HG03095 (cell line): ENCODE data around the gene CACNA1B.
"Not testable (repeated sequence)": the region's sequence is repeated elsewhere in the genome, so short reads cannot be mapped to it uniquely, and the experiment has no call there.

Experiments
- ATAC-seq: cut with Tn5 transposase; IDR thresholded peaks from one replicate; pipeline ENCODE4 v1.9.1; 2021; ENCODE audit warnings: moderate library complexity; ENCODE audit not compliant: unreplicated experiment

Gene CACNA1B

GRCh38 chr9:138126858-138127584, 249.4 kb downstream of the CACNA1B start:
- ATAC-seq: not testable (repeated sequence)

DNA sequence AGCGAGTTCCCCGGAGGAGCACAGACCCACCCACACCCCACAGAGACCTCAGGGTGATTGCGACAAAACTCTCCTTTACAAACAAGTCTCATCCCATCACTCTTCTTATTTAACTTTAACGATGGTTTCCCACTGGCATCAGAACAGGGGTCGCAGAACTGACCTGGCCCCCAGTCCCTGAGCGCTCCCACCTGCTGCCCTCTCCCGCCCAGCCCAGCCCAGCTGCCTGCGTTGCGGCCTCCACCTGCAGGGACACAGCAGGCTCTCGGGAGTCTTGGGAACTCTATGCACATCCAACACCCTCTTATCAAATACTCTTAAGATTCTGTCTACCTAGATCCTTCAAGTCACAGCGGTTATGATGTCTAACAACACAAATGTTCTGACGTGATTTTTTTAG, 250.4 kb downstream of the CACNA1B start:
- not testable (repeated sequence) for ATAC-seq

- not testable (repeated sequence) for ATAC-seq
Measured at GRCh38 chr9:138129318-138129717, 251.7 kb downstream of the CACNA1B start.

DNA sequence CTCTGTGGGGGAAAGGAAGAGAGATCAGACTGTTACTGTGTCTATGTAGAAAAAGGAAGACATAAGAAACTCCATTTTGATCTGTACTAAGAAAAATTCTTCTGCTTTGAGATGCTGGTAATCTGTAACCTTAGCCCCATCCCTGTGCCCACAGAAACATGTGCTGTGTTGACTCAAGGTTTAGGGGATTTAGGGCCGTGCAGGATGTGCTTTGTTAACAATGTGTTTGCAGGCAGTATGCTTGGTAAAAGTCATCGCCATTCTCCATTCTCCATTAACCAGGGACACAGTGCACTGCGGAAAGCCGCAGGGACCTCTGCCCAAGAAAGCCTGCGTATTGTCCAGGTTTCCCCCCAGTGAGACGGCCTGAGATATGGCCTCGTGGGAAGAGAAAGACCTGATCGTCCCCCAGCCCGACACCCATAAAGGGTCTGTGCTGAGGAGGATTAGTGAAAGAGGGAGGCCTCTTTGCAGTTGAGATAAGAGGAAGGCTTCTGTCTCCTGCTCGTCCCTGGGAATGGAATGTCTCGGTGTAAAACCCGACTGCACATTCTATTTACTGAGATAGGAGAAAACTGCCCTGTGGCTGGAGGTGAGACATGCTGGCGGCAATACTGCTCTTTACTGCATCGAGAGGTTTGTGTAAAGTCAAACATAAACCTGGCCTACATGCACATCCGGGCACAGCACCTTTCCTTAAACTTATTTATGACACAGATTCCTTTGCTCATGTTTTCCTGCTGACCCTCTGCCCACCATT, 255.5 kb downstream of the CACNA1B start:
- ATAC-seq: not testable (repeated sequence)

DNA sequence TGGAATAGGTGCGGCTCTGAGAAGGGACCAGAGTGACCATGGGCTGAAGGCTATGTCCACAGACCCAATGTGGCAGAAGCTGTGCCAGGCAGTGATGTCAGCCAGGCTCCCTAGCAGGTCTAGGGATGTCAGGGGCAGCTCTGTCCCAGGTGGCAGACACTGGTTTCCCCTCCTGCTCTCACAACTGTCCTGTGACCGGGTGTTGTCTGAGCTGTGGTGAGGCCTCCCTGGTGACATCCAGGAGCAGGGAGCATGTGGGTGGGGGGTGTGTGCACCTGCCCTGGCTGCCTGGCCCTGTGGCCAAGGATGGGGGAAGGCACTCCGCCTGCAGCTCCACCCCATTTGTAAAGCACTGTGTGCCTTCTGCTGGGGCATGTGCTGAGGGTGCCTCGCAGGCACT, 257.0 kb downstream of the CACNA1B start:
- not testable (repeated sequence) for ATAC-seq

DNA sequence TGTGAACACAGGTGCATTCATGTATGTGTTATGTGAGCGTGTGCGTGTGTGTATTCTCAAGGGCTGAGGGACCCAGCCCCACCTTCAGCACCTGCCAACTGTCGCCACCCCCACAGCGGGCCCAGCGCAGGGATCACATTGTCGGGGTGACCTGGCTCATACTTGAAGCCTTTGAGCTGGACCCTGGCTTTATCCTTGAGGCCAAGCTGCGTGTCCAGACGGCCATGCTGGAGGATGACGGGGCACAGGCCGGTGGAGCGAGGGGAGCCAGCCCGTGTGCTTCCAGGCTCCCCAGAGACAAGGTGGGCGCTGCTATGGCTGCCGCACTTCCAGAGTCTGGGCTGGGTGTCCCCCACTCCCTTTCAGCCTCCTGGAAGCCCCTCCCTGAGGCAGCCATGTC, 261.5 kb downstream of the CACNA1B start:
- ATAC-seq: not testable (repeated sequence)

DNA sequence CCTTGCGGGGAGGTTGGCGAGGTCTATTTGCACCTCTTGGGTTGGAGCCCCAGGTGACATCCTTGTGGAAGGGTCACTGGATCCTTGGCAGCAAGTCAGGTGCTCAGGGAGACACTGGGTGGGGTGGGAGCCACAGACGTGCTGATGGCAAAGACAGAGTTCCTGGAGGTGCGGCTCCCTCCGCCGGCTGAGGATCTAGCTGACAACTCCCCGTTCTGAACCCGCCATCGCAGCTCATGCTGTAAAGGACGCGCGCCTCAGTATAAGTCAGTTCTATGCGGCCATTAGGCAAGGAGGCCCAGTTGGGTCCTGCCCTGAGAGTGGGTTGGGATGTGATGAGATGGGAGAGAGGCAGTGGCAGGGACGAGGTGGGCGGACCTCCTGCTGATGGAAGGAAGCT, 263.4 kb downstream of the CACNA1B start:
- not testable (repeated sequence) for ATAC-seq

DNA sequence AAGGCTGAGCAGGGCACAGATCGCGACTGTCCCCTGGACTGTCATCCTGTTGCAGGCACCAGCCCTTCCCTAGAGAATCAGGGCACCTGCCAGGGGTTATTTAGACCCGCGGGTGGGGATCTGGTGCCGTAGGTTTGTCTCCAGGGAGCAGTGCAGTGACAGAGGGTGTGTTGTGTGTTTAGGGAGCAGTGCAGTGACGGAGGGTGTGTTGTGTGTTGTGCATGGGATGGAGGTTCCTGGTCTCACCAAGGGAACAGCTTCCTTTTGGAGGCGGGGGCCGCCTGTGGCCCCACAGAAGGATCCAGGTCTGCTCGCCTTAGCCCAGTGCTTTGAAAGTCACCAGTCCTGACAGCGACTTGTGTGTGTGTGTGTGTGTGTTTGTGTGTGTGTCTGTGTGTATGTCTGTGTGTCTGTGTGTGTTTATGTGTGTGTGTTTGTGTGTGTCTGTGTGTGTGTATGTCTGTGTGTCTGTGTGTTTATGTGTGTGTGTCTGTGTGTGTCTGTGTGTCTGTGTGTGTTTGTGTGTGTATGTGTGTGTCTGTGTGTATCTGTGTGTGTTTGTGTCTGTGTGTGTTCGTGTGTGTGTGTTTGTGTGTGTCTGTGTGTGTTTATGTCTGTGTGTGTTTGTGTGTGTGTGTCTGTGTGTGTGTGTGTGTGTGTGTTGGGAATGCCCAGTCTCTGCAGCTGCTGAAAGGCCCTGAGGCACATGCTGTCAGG, 265.1 kb downstream of the CACNA1B start:
- ATAC-seq: not testable (repeated sequence)

DNA sequence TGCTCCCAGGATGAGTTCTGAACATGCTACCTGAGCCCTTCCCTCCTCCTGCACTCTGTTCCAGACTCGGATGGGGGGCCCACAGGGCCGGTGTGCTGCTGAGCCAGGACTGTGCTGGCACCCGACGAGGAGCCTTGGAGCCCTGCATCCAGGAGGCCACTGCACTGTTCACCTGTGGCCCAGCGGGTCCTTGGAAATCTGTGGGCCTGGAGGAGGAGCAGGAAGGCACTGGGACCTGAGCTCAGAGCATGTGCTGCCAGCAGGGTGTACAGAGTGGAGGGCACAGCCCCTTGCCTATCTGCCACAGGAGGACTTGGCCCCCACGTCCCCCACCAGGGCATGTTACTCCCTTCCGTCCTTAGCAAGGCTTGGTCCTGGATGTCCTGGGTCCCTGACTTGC, 265.9 kb downstream of the CACNA1B start:
- not testable (repeated sequence) for ATAC-seq

DNA sequence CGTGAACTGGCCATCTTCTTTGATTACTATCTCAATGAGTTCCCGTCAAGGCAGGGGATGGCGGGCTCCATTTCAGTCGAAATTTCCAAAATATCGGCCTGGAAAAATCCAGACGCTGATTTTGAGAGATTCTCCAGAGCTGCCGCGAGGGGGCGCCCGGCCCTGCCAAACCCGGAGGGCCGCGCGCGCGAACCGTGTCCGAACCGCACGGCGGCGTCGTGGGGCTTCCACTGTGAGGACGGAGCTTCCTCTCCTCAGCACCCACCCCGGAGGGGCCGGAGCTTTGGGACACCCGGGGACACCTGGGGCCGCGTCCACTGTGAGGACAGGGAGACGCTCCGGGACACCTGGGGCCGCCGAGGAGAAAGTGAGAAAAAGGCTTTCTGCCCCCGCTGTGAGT, 270.0 kb downstream of the CACNA1B start:
- not testable (repeated sequence) for ATAC-seq

GRCh38 chr9:138149672-138150656, 272.4 kb downstream of the CACNA1B start:
- not testable (repeated sequence) for ATAC-seq

DNA sequence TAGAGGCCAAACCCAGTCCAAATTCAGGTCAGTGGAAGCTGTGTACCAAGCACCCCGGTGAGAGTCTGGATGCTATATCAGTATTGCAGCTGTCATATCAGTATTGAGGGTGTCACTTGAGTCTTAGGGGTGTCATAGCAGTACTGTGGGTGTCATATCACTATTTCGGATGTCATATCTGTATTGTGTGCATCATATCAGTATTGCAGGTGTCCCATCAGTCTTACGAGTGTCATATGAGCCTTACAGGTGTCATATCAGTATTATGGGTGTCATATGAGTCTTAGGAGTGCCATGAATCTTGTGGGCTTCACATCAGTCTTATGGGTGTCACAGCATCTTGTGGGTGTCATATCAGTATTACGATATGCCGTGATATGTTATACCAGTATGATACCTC, 278.2 kb downstream of the CACNA1B start:
- not testable (repeated sequence) for ATAC-seq

GRCh38 chr9:138166793-138167192, 289.2 kb downstream of the CACNA1B start:
- ATAC-seq: not testable (repeated sequence)
